Upper lobe of right lung (tissue), 1 donor: Measurements from ENCODE around the gene TKTL1. TPM values are rescaled to one million over a fixed set of nuclear protein-coding genes. Genes with fewer than 3 reads are reported as not detected.

ENCODE experiments used
- ATAC-seq: fragments of 200-7000 bp; cut with Tn5 transposase; one replicate; pipeline ENCODE4 v1.9.1; 2020; ENCODE audit warnings: mild to moderate bottlenecking, moderate library complexity
- DNase-seq: peaks from one replicate; pipeline ENCODE4 v3.0.0-alpha.2; 2020
- H3K27ac ChIP-seq: fragments of 200-600 bp; one replicate; pipeline ENCODE4 v1.8.0; 2022
- H3K27me3 ChIP-seq: fragments of 200-600 bp; one replicate; pipeline ENCODE4 v1.8.0; 2022; ENCODE audit warnings: mild to moderate bottlenecking
- H3K36me3 ChIP-seq: fragments of 200-600 bp; one replicate; pipeline ENCODE4 v1.8.0; 2022
- H3K4me1 ChIP-seq: fragments of 200-600 bp; one replicate; pipeline ENCODE4 v1.8.0; 2022
- H3K4me3 ChIP-seq: fragments of 200-600 bp; one replicate; pipeline ENCODE4 v1.8.0; 2022; ENCODE audit warnings: mild to moderate bottlenecking
- H3K9me3 ChIP-seq: fragments of 200-600 bp; one replicate; pipeline ENCODE4 v1.8.0; 2022
- CTCF ChIP-seq: fragments of 200-600 bp; IDR thresholded peaks from one replicate; pipeline ENCODE4 v1.8.0; 2022; ENCODE audit warnings: antibody characterized with exemption
- intact Hi-C: fragments of 100-400 bp; cut with DNase I; formaldehyde crosslinking; loops from one replicate; pipeline ENCODE4 v1.11.0; 2022
- total RNA-seq: library from RNA; stranded (reverse); fragmentation: NEBNext Ultra II Directional; extraction: Animal tissue kit (Norgen Biotek cat#: 25700); gene quantifications from one replicate; pipeline ENCODE4 v1.2.1, GENCODE V29; 2021
- donor health status: DM: no; HTN: yes; CAD: no; lungs with severe emphysema.

The TKTL1 gene
- total RNA-seq, 1 donor from 2014 or later = not detected

GRCh38 chrX:154370300-154371016, 74.9 kb downstream of the TKTL1 start:
- intact Hi-C loops = no loop called here
- Histone ChIP-seq H3K9me3 (no peaks in the 10 kb centered on the region), H3K27ac (peak overlapping the region; percentile 90), H3K4me3 (peak overlapping the region; percentile 71), H3K36me3 (peaks cover 24% of the 10 kb centered on the region), H3K27me3 (no peaks in the 10 kb centered on the region), H3K4me1 (peaks cover 26% of the 10 kb centered on the region)
- ATAC-seq (no peak), DNase-seq (no peak)
- no peak for TF ChIP-seq CTCF

- intact Hi-C loops = no loop called here
- H3K27ac ChIP-seq = peak overlapping the region; percentile 90
- DNase-seq (peak; percentile 97), ATAC-seq (peak; percentile 81)
- no peaks in the 10 kb centered on the region for H3K9me3 ChIP-seq
- peaks cover 26% of the 10 kb centered on the region for H3K4me1 ChIP-seq
- peaks cover 17% of the 10 kb centered on the region for H3K36me3 ChIP-seq
- H3K4me3 ChIP-seq = peak overlapping the region; percentile 71
- H3K27me3 ChIP-seq = no peaks in the 10 kb centered on the region
- TF ChIP-seq CTCF = no peak
Measured at GRCh38 chrX:154371017-154371788, 75.6 kb downstream of the TKTL1 start.

- peak overlapping the region; percentile 81 for H3K27ac ChIP-seq
- H3K4me3 ChIP-seq = peak overlapping the region; percentile 71
- H3K4me1 ChIP-seq = peaks cover 22% of the 10 kb centered on the region
Measured at GRCh38 chrX:154371789-154372300, 76.2 kb downstream of the TKTL1 start.

GRCh38 chrX:154372612-154373022, 77.0 kb downstream of the TKTL1 start:
- no peak for TF ChIP-seq CTCF
- H3K9me3 ChIP-seq = no peaks in the 10 kb centered on the region
- H3K4me3 ChIP-seq = peak overlapping the region; percentile 71
- DNase-seq (no peak), ATAC-seq (no peak)
- peaks cover 3% of the 10 kb centered on the region for H3K36me3 ChIP-seq
- intact Hi-C loops = no loop called here
- no peaks in the 10 kb centered on the region for H3K27me3 ChIP-seq
- no peak overlapping the region for H3K27ac ChIP-seq
- H3K4me1 ChIP-seq = peaks cover 20% of the 10 kb centered on the region

More at GRCh38 chrX:154371789-154372300, 76.2 kb downstream of the TKTL1 start:
- no peak for DNase-seq
- intact Hi-C loops = no loop called here
- Histone ChIP-seq H3K36me3 (peaks cover 11% of the 10 kb centered on the region), H3K9me3 (no peaks in the 10 kb centered on the region), H3K27me3 (no peaks in the 10 kb centered on the region)
- ATAC-seq = no peak
- TF ChIP-seq CTCF = no peak

GRCh38 chrX:154373340-154374306, 78.0 kb downstream of the TKTL1 start:
- H3K27ac ChIP-seq = peak overlapping the region; percentile 47
- no peak for ATAC-seq
- no peaks in the 10 kb centered on the region for H3K9me3 ChIP-seq
- H3K36me3 ChIP-seq = no peaks in the 10 kb centered on the region
- peak overlapping the region; percentile 71 for H3K4me3 ChIP-seq
- DNase-seq = peak; percentile 81
- intact Hi-C loops = no loop called here
- H3K27me3 ChIP-seq = no peaks in the 10 kb centered on the region
- H3K4me1 ChIP-seq = peaks cover 11% of the 10 kb centered on the region
- TF ChIP-seq CTCF = peak; percentile 53
